SK-N-SH (cell line): ENCODE data around the gene EIF4E2. TPM values are rescaled to one million over a fixed set of nuclear protein-coding genes. Genes with fewer than 3 reads are reported as not detected.
A peak's percentile ranks its signal among the peaks of the same experiment; 100 is the strongest.

ENCODE experiments used
- CTCF ChIA-PET: fragments of 300-600, 350-600 bp; formaldehyde crosslinking; extraction: SDS; loops from one replicate; lab custom pipeline; 2021; lab: Yijun Ruan, JAX
- POLR2A ChIA-PET: fragments of 350-600 bp; sonication (Branson Sonifier 250); formaldehyde crosslinking; extraction: SDS; loops from one replicate; lab custom pipeline; 2020; ENCODE audit warnings: antibody characterized with exemption, inconsistent platforms; lab: Yijun Ruan, JAX
- DNase-seq: peaks from one replicate; pipeline ENCODE4 v3.0.0; 2012
- H2AFZ ChIP-seq: fragments of 200-600 bp; sonication (generic); 2 replicates; pipeline ENCODE4 v1.8.1; 2016; ENCODE audit warnings: antibody characterized with exemption, mild to moderate bottlenecking, low read depth
- H3F3A ChIP-seq: fragments of 200-600 bp; sonication (generic); replicated peaks from 2 replicates; pipeline ENCODE3; 2016; ENCODE audit warnings: antibody characterized with exemption, mild to moderate bottlenecking; ENCODE audit not compliant: insufficient read depth
- H3K27ac ChIP-seq, 2 experiments: fragments of 200-500 bp in 1 of 2; fragments of 200-600 bp in 1 of 2; sonication (Bioruptor generic) in 1 of 2; sonication (generic), shearing (Covaris generic) in 1 of 2; 2 replicates each; pipeline versions ENCODE4 v1.5.1 to v1.6.1; 2014 to 2016; ENCODE audit warnings: low read depth in 2 of 2, inconsistent platforms in 1 of 2, low read length in 1 of 2, mild to moderate bottlenecking in 1 of 2, mixed read lengths in 1 of 2
- H3K27me3 ChIP-seq: fragments of 200-600 bp; sonication (generic), shearing (Covaris generic); 2 replicates; pipeline ENCODE4 v1.6.1; 2016; ENCODE audit warnings: mixed run types; ENCODE audit not compliant: insufficient read depth
- H3K36me3 ChIP-seq, 2 experiments: fragments of 200-500 bp in 1 of 2; fragments of 200-600 bp in 1 of 2; sonication (Bioruptor generic) in 1 of 2; sonication (generic) in 1 of 2; replicated peaks in 1 of 2; 2 replicates each; pipeline versions ENCODE3 to v1.5.1; 2014 to 2016; ENCODE audit warnings: low read length in 1 of 2, mild to moderate bottlenecking in 1 of 2; ENCODE audit not compliant: insufficient read depth in 2 of 2, control insufficient read depth in 1 of 2
- H3K4me1 ChIP-seq, 2 experiments: fragments of 200-500 bp in 1 of 2; fragments of 200-600 bp in 1 of 2; sonication (Bioruptor generic) in 1 of 2; sonication (generic), shearing (Covaris generic) in 1 of 2; 2 replicates each; pipeline versions ENCODE4 v1.5.1 to v1.6.1; 2014 to 2016; ENCODE audit warnings: low read depth in 1 of 2, low read length in 1 of 2, mixed run types in 1 of 2; ENCODE audit not compliant: insufficient read depth in 2 of 2, control insufficient read depth in 1 of 2
- H3K4me2 ChIP-seq: fragments of 200-600 bp; sonication (generic), shearing (Covaris generic); 2 replicates; pipeline ENCODE4 v1.6.1; 2017; ENCODE audit warnings: mixed run types
- H3K4me3 ChIP-seq, 2 experiments: fragments of 200-500 bp in 1 of 2; fragments of 200-600 bp in 1 of 2; sonication (Bioruptor generic) in 1 of 2; sonication (generic), shearing (Covaris generic) in 1 of 2; 2 replicates each; pipeline versions ENCODE4 v1.5.1 to v1.8.1; 2014 to 2016; ENCODE audit warnings: low read depth in 2 of 2, inconsistent platforms in 1 of 2, low read length in 1 of 2, mild to moderate bottlenecking in 1 of 2, mixed read lengths in 1 of 2, moderate library complexity in 1 of 2
- H3K79me2 ChIP-seq: fragments of 200-600 bp; sonication (generic); 2 replicates; pipeline ENCODE4 v1.8.1; 2017; ENCODE audit warnings: mild to moderate bottlenecking; ENCODE audit not compliant: insufficient read depth
- H3K9ac ChIP-seq: fragments of 200-600 bp; sonication (generic); 2 replicates; pipeline ENCODE4 v1.6.1; 2017; ENCODE audit warnings: mixed run types
- H3K9me2 ChIP-seq: fragments of 200-600 bp; sonication (generic); 2 replicates; pipeline ENCODE4 v1.6.1; 2017; ENCODE audit warnings: mixed run types
- H3K9me3 ChIP-seq: fragments of 200-600 bp; sonication (generic); 2 replicates; pipeline ENCODE4 v1.6.1; 2017; ENCODE audit warnings: mixed run types, mild to moderate bottlenecking, moderate library complexity
- H4K20me1 ChIP-seq: fragments of 200-600 bp; sonication (generic); 2 replicates; pipeline ENCODE4 v1.6.1; 2017; ENCODE audit warnings: mild to moderate bottlenecking, mixed run types; ENCODE audit not compliant: insufficient read depth
- ELF1 ChIP-seq: IDR thresholded peaks from 2 replicates; pipeline ENCODE4 v1.4.0; 2012
- FOSL2 ChIP-seq: IDR thresholded peaks from 2 replicates; pipeline ENCODE4 v1.4.0; 2012; ENCODE audit warnings: low read depth, mild to moderate bottlenecking, moderate library complexity, borderline replicate concordance
- FOXM1 ChIP-seq: IDR thresholded peaks from 2 replicates; pipeline ENCODE4 v1.4.0; 2012; ENCODE audit warnings: low read depth, mild to moderate bottlenecking
- GATA2 ChIP-seq: sonication (generic); formaldehyde crosslinking; IDR thresholded peaks from 2 replicates; pipeline ENCODE4 v1.5.0; 2020; ENCODE audit warnings: mild to moderate bottlenecking, missing genetic modification reagents
- MXI1 ChIP-seq: IDR thresholded peaks from 2 replicates; pipeline ENCODE4 v1.6.1; 2012; ENCODE audit warnings: mild to moderate bottlenecking, low read depth, low read length, improper control_type of control experiment
- NRF1 ChIP-seq: IDR thresholded peaks from 2 replicates; pipeline ENCODE4 v1.6.1; 2012; ENCODE audit warnings: low read depth, mild to moderate bottlenecking, low read length
- POLR2AphosphoS5 ChIP-seq: IDR thresholded peaks from 2 replicates; pipeline ENCODE4 v1.6.1; 2012; ENCODE audit warnings: low read depth, low read length
- RCOR1 ChIP-seq: fragments of 150-350 bp; IDR thresholded peaks from 2 replicates; pipeline ENCODE4 v1.6.1; 2017; ENCODE audit warnings: antibody characterized with exemption, low read length
- RFX5 ChIP-seq: IDR thresholded peaks from 2 replicates; pipeline ENCODE4 v1.6.1; 2012; ENCODE audit warnings: mild to moderate bottlenecking, improper control_type of control experiment, low read length
- SMC3 ChIP-seq: IDR thresholded peaks from 2 replicates; pipeline ENCODE4 v1.6.1; 2012; ENCODE audit warnings: low read depth, low read length, improper control_type of control experiment
- TAF1 ChIP-seq: IDR thresholded peaks from 2 replicates; pipeline ENCODE4 v1.6.1; 2012; ENCODE audit warnings: low read depth, mild to moderate bottlenecking, low read length, moderate library complexity, borderline replicate concordance
- TEAD4 ChIP-seq: IDR thresholded peaks from 2 replicates; pipeline ENCODE4 v1.4.0; 2012; ENCODE audit warnings: mild to moderate bottlenecking, borderline replicate concordance; ENCODE audit not compliant: insufficient read depth
- WGBS: methylation state at CpG from one replicate; pipeline ENCODE4 v1.1.6; 2017; ENCODE audit warnings: low lambda C conversion rate; 5-methylcytosine and 5-hydroxymethylcytosine counted together
- polyA plus RNA-seq, 3 experiments: library from polyadenylated mRNA; depleted of rRNA; stranded (reverse); fragments of >200 nt; gene quantifications; 2 replicates each; pipeline ENCODE4 v1.2.3, GENCODE V29; 2012
- TF ChIP-seq, protein P1 (sequence below): IDR thresholded peaks from 2 replicates; pipeline ENCODE4; 2012
- TF ChIP-seq, protein P2 (sequence below): fragments of 150-350 bp; IDR thresholded peaks from 2 replicates; pipeline ENCODE4 v1.6.1; 2016; ENCODE audit warnings: mild to moderate bottlenecking, low read depth, low read length
- TF ChIP-seq, protein P3 (sequence below): IDR thresholded peaks from 2 replicates; pipeline ENCODE4 v1.4.0; 2012; ENCODE audit warnings: low read depth, borderline replicate concordance
- TF ChIP-seq, protein P4 (sequence below): IDR thresholded peaks from 2 replicates; pipeline ENCODE4 v1.4.0; 2012; ENCODE audit warnings: low read depth

The EIF4E2 gene
- polyA plus RNA-seq, 1 of the 3 experiments (the other 2 are of a cell fraction): 29.1 TPM

DNA sequence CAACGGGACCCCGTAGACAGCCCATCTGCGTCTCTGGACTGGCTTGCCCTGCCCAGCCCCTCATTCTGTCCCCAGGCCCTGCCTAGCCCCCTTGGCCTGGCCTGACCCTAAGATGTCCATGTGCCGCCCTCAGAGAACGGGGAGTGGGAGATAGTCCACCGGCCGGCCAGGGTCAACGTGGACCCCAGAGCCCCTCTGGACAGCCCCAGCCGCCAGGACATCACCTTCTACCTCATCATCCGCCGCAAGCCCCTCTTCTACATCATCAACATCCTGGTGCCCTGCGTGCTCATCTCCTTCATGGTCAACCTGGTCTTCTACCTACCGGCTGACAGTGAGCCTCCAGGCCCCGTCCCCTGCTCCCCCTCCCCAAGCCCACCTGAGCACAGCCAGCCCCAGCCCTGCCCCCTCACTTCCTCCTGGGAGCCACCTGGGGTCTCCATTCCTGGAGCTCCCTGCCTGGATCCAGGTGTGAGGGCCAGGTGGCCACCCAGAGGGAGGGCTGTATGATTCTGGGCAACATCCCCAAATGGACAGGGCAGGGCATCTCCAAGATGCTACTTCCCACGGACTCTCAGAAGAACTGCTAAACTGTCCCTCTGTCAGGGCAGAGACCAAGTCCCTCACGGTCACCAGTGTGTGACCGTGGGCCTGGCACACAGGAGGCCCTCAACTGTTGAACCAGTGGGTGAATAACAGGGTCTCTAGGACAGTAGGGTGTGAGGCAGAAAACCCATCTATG lies 20.5 kb upstream of the EIF4E2 start (continued):
- TF ChIP-seq, protein P1, sequence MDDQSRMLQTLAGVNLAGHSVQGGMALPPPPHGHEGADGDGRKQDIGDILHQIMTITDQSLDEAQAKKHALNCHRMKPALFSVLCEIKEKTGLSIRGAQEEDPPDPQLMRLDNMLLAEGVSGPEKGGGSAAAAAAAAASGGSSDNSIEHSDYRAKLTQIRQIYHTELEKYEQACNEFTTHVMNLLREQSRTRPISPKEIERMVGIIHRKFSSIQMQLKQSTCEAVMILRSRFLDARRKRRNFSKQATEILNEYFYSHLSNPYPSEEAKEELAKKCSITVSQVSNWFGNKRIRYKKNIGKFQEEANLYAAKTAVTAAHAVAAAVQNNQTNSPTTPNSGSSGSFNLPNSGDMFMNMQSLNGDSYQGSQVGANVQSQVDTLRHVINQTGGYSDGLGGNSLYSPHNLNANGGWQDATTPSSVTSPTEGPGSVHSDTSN: no peak
- no peak for TF ChIP-seq GATA2 (CRISPR knock-in tag)
- TF ChIP-seq, all 33 proteins: peak for 0

DNA sequence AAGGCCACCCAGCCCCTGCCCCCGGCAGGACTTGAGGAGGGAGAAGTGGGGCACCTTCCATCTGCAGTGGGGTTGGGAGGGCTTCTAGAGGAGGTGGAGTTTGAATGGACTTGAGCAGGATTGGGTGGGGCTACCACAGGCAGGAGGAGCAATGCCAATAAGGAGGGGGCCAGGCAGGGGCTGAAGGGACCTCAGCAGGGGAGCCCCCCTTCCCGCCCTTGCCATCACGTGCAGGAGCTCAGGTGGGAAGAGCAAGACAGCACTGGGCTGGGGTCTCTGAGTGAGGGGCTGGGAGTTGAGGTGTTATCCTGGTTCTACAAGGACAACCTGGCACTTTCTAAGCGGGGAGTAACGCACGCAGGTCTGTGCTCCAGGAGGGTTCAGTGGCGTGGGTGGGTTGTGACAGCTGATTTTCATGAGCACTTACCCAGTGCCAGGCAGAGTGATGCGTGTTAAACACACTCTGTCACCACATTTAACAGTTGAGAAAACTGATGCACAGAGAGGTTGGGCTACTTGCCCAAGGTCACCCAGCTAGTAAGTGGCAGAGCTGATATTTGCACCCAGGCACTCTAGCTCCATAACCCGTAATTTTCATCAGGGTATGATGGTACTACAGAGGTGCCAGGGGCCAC lies 19.7 kb upstream of the EIF4E2 start:
- Histone ChIP-seq H4K20me1 (no peaks in the 10 kb centered on the region), H3K4me3 (no peak overlapping the region), H3K4me2 (no peak overlapping the region), H3K9me3 (no peaks in the 10 kb centered on the region), H3K27ac (no peak overlapping the region), H3K9me2 (no peaks in the 10 kb centered on the region), H3K36me3 (no peaks in the 10 kb centered on the region), H2AFZ (no peak overlapping the region), H3K4me1 (peaks cover 0 to 5% of the 10 kb centered on the region in 2 experiments; a peak in 1 of 4 replicates), H3K27me3 (no peaks in the 10 kb centered on the region), H3F3A (no peaks in the 10 kb centered on the region), H3K9ac (no peak overlapping the region), H3K79me2 (no peaks in the 10 kb centered on the region)
- ChIA-PET CTCF (interaction anchor here (1.9 to 5.4 kb wide), 2 partner anchors 9 to 12 kb away, joined by 4 to 32 read pairs; partner anchors contain the start of gene PRSS56), POLR2A (no interaction called here)
- no peak for TF ChIP-seq ELF1
- TF ChIP-seq FOXM1: no peak
- TF ChIP-seq, protein P2, sequence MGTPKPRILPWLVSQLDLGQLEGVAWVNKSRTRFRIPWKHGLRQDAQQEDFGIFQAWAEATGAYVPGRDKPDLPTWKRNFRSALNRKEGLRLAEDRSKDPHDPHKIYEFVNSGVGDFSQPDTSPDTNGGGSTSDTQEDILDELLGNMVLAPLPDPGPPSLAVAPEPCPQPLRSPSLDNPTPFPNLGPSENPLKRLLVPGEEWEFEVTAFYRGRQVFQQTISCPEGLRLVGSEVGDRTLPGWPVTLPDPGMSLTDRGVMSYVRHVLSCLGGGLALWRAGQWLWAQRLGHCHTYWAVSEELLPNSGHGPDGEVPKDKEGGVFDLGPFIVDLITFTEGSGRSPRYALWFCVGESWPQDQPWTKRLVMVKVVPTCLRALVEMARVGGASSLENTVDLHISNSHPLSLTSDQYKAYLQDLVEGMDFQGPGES: no peak
- TF ChIP-seq RCOR1: no peak
- no peak for TF ChIP-seq TEAD4
- TF ChIP-seq, protein P1: no peak
- TF ChIP-seq POLR2AphosphoS5: no peak
- TF ChIP-seq SMC3: no peak
- TF ChIP-seq, protein P3, sequence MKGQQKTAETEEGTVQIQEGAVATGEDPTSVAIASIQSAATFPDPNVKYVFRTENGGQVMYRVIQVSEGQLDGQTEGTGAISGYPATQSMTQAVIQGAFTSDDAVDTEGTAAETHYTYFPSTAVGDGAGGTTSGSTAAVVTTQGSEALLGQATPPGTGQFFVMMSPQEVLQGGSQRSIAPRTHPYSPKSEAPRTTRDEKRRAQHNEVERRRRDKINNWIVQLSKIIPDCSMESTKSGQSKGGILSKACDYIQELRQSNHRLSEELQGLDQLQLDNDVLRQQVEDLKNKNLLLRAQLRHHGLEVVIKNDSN: no peak
- no peak for TF ChIP-seq FOSL2
- no peak for TF ChIP-seq TAF1
- TF ChIP-seq RFX5: no peak
- TF ChIP-seq NRF1: no peak
- no peak for TF ChIP-seq MXI1
- TF ChIP-seq, protein P4, sequence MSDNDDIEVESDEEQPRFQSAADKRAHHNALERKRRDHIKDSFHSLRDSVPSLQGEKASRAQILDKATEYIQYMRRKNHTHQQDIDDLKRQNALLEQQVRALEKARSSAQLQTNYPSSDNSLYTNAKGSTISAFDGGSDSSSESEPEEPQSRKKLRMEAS: no peak
- peak; percentile 21 for DNase-seq
- WGBS: 69% methylated on average over 9 of the region's 9 CpGs
